OCI-LY3 (cell line): ENCODE results near the gene RRP9.

Experiments
- H2AFZ ChIP-seq: fragments of 200-600, 300-600 bp; shearing (Covaris generic); 2 replicates; pipeline ENCODE4 v1.6.0; 2014; ENCODE audit warnings: antibody characterized with exemption, low read depth, low read length
- H3K27ac ChIP-seq: fragments of 200-600, 300-600 bp; sonication (generic); 2 replicates; pipeline ENCODE4 v1.5.1; 2014; ENCODE audit warnings: mild to moderate bottlenecking, low read length, moderate library complexity, mixed read lengths
- H3K27me3 ChIP-seq: fragments of 200-600, 300-600 bp; sonication (generic); 2 replicates; pipeline ENCODE4 v1.6.1; 2014; ENCODE audit warnings: low read depth, low read length, mixed read lengths
- H3K36me3 ChIP-seq: fragments of 200-600, 300-600 bp; sonication (generic); replicated peaks from 2 replicates; pipeline ENCODE3; 2014; ENCODE audit warnings: low read depth, low read length, mixed read lengths
- H3K4me1 ChIP-seq: fragments of 300-600, 200-600 bp; sonication (generic); 2 replicates; pipeline ENCODE4 v1.6.1; 2014; ENCODE audit warnings: low read length, mixed read lengths
- H3K4me2 ChIP-seq: fragments of 200-600, 300-600 bp; sonication (generic); 2 replicates; pipeline ENCODE4 v1.6.1; 2014; ENCODE audit warnings: low read length, mixed read lengths
- H3K4me3 ChIP-seq: fragments of 300-600, 200-600 bp; sonication (generic); 2 replicates; pipeline ENCODE4 v1.5.1; 2014; ENCODE audit warnings: antibody characterized with exemption, mild to moderate bottlenecking, low read length, moderate library complexity
- H3K79me2 ChIP-seq: fragments of 300-600, 200-600 bp; shearing (Covaris generic); 2 replicates; pipeline ENCODE4 v1.6.1; 2014; ENCODE audit warnings: mild to moderate bottlenecking, low read length, mixed read lengths
- H3K9ac ChIP-seq: fragments of 300-600, 200-600 bp; shearing (Covaris generic); 2 replicates; pipeline ENCODE4 v1.6.0; 2014; ENCODE audit warnings: mild to moderate bottlenecking, low read length, moderate library complexity
- H3K9me3 ChIP-seq: fragments of 200-600, 300-600 bp; shearing (Covaris generic); 2 replicates; pipeline ENCODE4 v1.6.1; 2014; ENCODE audit warnings: low read length, mixed read lengths; ENCODE audit not compliant: insufficient read depth
- H4K20me1 ChIP-seq: fragments of 200-600, 300-600 bp; sonication (generic); 2 replicates; pipeline ENCODE4 v1.6.1; 2016; ENCODE audit warnings: low read length, mixed read lengths; ENCODE audit not compliant: insufficient read depth
- CTCF ChIP-seq: fragments of 200-600, 300-600 bp; sonication (generic); IDR thresholded peaks from 2 replicates; pipeline ENCODE4 v1.5.1; 2014; ENCODE audit warnings: antibody characterized with exemption, low read length, low read depth
- EZH2phosphoT487 ChIP-seq: fragments of 200-600 bp; shearing (Covaris generic); IDR thresholded peaks from 2 replicates; pipeline ENCODE4 v1.6.1; 2018; ENCODE audit warnings: antibody characterized with exemption, mixed run types, low read depth

The RRP9 gene

DNA sequence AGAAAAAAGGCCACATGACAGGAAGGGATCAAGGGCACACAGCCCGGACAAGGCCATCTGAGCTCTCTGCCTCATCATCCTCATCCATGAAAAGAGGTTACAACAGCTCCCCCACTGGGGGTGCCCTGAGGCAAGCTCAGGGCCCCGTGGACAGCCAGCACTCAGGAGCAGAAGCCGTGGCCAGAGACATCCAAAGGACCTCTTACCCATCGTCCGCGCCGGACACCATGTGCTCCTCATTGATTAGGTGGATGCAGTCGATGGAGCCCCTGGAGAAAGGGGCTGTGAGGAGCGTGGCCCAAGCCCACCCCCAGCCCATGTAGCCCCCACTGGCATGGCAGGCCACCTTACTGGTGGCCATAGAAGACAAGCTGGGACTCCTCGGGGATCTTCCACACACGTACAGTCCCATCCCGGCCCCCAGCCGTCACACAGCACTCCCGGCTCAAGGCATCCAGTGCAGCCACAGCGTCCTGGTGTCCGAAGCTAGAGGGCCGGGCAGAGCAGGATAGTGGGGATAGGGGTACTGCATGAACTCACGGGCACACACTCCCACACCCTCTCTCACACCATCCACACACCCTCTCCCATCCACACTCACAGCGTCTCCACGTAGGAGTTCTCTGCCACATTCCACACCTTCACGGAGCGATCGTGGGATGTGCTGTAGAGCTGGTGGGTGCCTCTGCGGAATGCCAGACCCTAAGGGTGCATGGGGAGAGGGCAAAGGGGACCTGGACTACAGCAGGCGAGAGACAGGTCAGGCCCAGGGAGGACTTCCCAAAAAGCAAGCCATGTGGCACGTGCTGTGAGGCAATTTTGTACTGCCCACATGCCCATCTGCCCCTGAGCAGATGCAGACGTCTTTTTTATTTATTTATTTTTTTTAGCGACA is 6.5 kb downstream of the RRP9 start:
- Histone ChIP-seq H3K27me3 (no peaks in the 10 kb centered on the region), H4K20me1 (no peaks in the 10 kb centered on the region; the same call in 1 of the 2 replicates), H3K36me3 (peaks cover 60% of the 10 kb centered on the region), H3K4me2 (no peak overlapping the region), H3K79me2 (peaks cover 24% of the 10 kb centered on the region), H3K4me1 (peaks cover 12% of the 10 kb centered on the region), H3K9ac (no peak overlapping the region), H2AFZ (no peak overlapping the region), H3K9me3 (no peaks in the 10 kb centered on the region), H3K27ac (no peak overlapping the region), H3K4me3 (no peak overlapping the region)
- TF ChIP-seq EZH2phosphoT487, result no peak
- no peak for TF ChIP-seq CTCF

GRCh38 chr3:51934139-51934850 is 7.4 kb downstream of the RRP9 start:
- no peaks in the 10 kb centered on the region for H3K27me3 ChIP-seq
- peaks cover 3% of the 10 kb centered on the region for H3K4me1 ChIP-seq
- no peak overlapping the region for H2AFZ ChIP-seq
- no peak overlapping the region for H3K4me3 ChIP-seq
- H3K27ac ChIP-seq, result no peak overlapping the region
- no peaks in the 10 kb centered on the region; the same call in 1 of the 2 replicates for H4K20me1 ChIP-seq
- TF ChIP-seq CTCF, result no peak
- no peak for TF ChIP-seq EZH2phosphoT487
- H3K4me2 ChIP-seq, result no peak overlapping the region
- H3K36me3 ChIP-seq, result peaks cover 59% of the 10 kb centered on the region
- peaks cover 14% of the 10 kb centered on the region for H3K79me2 ChIP-seq
- H3K9me3 ChIP-seq, result no peaks in the 10 kb centered on the region
- H3K9ac ChIP-seq, result no peak overlapping the region

DNA sequence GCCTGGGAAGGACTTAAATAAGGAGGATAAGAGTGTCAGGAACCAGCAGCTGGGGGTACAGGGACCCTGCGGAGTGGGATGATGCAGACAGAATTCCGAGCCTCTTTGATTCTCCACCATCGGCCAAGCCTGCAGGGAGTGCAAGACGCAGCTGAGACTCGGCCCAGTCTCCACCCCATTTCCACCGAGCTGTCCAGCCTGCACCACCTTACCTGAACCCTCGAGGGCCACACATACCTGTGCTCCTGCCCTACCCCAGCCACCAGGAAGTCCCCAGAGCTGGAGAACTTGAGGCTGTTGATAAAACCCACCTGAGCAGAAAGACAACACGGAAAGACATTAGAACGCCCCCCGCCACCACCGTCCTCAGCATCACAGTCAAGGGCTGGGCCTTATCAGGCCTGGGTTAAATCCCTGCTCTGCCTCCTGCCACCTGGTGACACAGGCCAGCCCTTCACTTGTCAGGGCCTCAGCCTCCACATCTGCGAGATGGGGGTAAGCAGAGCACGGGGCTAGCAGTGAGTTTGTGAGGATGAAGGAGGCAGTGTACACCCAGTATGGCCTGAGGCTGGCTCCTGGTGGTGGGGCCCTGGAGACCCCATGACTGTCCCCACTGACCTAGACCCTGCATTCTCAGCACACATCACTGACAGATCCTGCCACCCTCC is 8.1 kb downstream of the RRP9 start:
- Histone ChIP-seq H3K4me1 (no peaks in the 10 kb centered on the region), H3K9ac (no peak overlapping the region), H3K27me3 (no peaks in the 10 kb centered on the region), H3K4me2 (no peak overlapping the region), H2AFZ (no peak overlapping the region), H3K36me3 (peaks cover 54% of the 10 kb centered on the region), H4K20me1 (no peaks in the 10 kb centered on the region), H3K9me3 (no peaks in the 10 kb centered on the region), H3K79me2 (peaks cover 7% of the 10 kb centered on the region), H3K4me3 (no peak overlapping the region), H3K27ac (no peak overlapping the region)
- no peak for TF ChIP-seq EZH2phosphoT487
- no peak for TF ChIP-seq CTCF
